A172 (cell line): ENCODE data around the gene LHX2. TPM values are rescaled to one million over a fixed set of nuclear protein-coding genes. Genes with fewer than 3 reads are reported as not detected.

Experiments used
- DNase-seq: peaks from one replicate; pipeline ENCODE4 v3.0.0-alpha.2; 2015; ENCODE audit warnings: low spot score
- total RNA-seq: library from RNA; depleted of rRNA; stranded (reverse); fragments of >200 nt; shearing (Covaris generic); gene quantifications from 2 replicates; pipeline ENCODE4 v1.2.3, GENCODE V29; 2014; rRNA removed

LHX2 gene
- total RNA-seq, 1 experiment from 2014 or later: 14.5 TPM

DNA sequence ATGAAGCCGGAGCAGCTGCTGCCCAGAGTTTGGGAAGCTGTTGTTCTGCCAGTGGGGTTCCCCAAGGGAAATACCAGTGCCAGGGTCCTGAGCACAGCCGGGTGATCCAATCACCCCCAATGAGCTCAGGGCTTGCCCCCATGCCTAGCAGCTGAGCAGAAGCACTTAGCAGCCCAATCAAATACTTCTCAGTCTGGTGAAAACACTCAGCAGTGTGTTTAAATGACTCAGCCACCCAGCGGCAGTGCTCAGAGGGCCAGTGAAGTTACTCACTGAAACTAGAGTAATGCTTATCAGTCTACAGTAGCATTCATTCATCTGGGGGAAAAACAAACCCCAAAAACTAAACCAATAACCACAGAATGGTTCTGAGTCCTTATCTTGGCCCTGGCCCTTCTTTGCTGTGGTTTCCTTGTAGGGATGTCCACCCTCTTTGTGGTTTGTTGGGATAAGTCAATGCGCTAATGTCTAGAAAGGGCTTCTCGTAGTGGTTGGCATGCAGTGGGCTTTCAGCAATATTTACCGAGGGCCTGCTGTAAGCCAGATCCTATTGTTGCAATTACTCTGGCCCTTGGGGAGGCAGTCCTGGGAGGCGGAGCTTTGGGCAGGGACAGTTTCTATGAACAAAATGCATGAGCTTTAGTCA lies 43.1 kb downstream of the LHX2 start:
- DNase-seq: peak; percentile 97

DNA sequence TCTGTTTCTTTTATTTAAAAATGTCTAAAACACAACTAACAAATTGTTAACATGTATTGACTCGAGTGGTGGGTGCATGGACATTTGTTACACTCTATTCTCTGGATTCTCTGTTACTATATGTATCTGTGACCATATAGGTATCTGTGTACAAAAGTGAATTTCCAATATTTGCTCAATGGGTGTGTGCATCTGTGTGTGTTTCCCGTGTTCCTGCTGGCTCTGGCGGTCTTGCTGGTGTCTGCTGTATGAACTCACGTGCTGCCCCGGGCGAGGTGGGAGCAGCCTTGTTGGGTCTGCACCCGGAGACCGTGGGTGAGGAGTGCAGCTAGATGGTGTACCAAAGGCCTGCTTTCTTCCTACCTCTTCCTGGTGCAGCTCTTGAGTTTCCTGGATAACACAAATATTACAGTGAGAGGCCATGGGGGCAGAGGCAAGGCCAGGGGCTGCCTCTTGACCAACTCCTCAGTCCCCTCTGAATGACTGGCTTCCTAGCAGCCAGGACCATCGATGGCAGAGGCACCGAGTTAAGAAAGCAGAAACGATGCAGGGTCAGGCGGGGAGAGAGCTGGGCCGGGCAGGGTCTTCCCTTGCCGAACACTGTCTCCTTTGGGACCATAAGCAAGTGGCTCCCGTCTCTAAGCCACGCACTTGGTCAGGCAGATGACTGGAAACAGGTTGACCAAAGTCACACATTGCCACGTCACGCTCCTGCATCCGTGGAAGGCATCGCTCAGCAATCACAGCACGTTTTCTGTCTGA lies 49.5 kb downstream of the LHX2 start:
- DNase-seq: no peak

DNA sequence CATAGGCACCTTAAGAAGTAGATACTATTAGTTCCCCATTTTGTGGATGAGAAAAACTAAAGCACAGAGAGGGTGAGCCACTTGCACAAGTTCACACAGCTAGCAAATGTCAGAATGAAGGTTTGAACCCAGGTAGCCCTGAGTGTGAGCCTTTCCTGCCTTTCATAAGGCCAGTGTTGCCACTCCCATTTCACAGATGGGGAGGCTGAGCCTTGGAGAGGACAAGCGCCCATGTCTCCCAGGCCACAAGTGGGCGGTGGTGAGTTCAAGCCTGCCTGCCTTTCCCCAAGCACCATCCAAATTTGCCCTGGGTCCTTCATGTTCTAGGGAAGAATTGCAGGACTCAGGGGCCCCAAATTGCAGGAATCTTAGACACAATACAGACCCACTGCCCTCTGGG lies 50.6 kb downstream of the LHX2 start:
- DNase-seq: no peak

DNA sequence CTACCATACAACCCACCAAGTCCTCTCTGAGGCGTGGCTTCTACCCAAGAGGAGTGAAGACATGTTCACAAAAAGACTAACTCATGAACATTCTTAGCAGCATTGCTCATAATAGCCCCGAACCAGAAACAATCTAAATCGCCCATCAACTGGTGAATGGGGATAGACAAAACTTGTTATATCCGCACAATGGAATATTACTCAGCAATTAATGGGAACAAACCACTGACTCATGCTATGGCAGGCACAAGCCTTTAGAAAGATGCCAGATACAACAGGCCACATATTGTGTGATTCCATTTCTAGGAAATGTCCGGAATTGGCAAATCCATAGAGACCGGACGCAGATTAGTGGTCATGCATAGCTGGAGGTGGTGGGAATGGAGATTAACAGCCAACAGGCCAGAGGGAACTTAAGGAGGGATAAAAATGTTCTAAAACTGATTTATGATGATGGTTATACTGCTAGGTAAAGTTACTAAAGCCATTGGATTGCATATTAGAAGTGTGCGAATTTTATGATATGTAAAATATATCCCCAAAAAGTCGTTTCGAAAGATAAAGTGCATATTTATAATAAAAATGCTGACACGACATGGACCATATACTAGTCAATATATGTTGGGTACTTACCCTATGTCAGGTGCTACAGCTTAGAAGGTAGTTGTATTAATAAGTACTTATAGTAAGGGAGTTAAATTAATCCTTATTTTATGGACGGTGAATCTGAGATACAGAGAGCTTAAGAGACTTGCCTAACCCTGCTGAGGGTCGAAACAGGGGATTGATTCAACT lies 55.4 kb downstream of the LHX2 start:
- DNase-seq: no peak

DNA sequence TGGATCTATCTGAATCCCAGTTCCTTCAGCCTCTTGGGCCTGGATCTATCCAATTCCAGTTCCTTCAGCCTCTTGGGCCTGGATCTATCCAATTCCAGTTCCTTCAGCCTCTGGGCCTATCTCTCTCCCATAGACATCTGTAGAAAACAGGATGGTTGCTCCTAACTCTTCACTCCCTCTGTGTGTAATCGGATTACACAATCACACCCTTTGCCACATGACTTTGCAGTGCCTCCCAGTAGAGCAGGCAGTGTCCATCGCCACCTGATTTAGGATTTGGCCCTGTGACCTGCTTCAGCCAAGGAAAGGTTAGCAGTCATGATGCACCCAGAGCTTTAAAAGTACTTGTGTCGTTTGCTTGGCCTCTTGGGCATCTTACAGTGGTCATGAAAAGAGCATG lies 56.7 kb downstream of the LHX2 start:
- no peak for DNase-seq

DNA sequence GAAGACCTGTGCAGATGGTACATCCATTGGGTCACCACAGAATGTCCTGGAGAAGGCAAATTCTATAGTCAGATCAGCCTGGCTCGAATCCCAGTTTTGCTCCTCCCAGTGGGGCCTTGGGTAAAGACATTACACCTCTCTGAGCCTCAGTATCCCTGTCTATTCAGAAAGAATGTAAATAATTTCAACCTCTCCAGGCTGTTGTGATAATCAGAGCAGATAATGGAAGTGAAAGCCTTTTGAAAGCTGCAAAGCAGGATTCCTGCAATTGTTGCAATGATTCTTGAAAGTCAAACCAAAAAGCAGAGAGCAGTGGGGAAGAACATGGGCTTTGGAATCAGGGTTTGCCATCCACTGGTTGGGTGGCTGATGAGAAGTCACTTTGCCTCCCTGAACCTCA lies 63.2 kb downstream of the LHX2 start:
- no peak for DNase-seq

DNA sequence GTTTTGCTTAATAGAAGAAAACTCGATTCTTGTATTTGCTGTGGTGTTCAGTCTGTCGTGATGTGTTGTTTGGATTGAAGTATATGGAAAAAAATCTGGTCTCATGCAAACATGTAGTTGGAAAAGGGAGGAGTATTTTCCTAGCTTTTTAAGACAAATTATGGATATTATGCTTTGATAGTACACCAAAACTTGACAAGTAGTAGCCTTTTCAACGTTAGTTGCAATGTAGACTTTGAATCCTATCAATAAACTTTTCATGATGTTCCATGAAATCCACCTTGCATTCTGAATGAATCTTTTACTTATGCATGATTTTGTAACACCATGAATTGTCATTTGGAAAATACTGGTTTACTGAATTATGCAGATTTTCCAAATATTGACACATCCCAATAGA lies 64.2 kb downstream of the LHX2 start:
- DNase-seq: no peak

DNA sequence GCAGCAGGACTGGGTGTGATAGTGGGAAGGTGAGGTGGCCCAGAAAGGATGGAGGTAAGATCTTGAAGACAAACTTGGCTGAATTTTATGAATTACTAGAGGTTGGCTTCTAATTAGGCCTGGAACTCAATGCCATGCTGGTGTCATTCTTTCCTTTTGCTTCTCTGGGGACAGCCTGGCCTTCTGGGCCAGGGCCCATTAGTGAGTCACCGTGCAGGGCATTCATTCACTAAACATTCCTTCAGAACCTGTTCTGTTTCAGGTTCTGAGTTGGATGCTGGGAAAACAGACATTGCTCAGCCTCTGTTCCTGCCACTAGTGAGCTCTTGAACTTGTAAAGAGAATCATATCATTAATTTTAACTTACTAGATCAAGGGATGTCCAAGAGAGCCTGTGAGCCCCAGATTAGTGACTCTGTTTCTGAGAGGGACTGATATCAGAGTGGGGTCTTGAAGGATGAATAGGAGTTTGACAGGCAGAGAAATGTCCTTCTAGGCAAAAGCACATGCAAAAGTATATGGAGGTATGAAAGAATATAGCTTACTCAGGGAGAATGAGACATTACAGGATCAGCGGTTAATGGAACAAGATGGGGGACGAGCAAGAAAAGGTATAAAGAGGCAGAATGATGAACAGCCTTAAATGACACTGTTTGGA lies 66.5 kb downstream of the LHX2 start:
- DNase-seq: peak; percentile 77

DNA sequence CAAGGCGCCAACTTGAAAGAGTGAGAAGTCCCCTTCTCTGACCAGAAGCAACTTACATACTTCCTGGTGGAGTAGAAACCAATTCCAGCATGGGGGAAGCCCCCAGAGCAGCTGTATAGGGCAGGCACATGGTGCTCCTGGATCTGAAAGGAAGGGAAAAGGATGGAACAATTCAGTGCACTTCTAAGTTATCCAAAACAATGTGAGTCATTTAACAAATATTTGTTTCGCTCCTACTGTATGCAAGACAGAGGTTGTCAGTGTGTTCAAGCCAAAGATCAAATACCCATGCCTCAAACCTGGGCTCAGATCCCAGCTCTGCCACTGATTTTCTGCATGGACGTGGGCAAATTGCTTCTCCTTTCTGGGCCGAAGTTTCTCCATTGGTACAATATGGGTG lies 67.1 kb downstream of the LHX2 start:
- DNase-seq: peak; percentile 93

DNA sequence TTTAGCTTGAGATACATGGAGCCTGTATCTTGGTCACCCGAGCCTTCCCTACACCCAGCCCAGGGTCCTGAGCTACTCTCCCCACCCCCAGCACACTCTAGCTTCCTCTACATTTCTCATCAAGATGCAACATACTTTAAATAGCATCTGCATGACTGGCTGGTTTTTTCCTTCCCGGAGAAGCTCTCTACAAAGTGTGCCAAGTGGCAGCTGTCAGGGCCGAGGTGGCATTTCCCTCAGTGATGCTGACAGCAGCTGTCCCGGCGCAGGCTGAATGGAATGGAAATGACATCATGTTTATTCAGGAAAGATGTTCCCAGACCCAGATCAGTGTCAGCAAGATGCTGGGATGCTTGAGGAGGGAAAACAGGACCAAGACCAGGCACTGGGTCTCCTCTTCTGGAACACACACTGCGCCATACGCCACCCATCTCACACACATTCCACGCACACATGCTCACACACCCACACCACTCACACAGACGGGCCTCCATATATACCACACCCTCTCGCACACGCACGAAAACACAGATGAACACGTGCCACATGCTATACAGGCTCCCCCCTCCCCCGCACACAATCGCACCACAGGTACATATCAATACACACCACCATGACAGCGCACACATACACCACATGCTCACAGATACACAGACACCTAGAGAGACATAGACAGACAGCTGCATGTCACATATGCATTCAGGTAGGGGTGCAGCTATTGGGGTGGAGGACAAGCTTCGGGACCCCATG lies 67.8 kb downstream of the LHX2 start:
- DNase-seq: peak; percentile 97

DNA sequence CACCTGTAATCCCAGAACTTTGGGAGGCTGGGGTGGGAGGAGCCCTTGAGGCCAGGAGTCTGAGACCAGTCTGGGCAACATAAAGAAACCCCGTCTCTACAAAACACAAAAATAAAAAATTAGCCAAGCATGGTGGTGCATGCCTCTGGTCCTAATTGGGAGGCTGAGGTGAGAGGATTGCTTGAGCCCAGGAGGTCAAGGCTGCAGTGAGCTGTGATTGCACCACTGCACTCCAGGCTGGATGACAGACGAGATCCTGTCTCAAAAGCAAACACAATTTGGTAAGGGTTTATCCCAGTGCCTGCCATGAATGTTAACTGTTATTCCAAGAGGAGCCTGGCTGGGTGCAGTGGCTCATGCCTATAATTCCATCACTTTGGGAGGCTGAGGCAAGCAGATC lies 71.1 kb downstream of the LHX2 start:
- DNase-seq: no peak

Other genes starting within 250 kb of the LHX2 start
- 25.8 and 30.8 TPM in 2 replicates for gene DENND1A, start 81.6 kb upstream of the LHX2 start, total RNA-seq
- gene NEK6, start 246.2 kb downstream of the LHX2 start, total RNA-seq: 33.3 and 35.6 TPM in 2 replicates